Activated CD4-positive, alpha-beta T cell treated with anti-CD3 and anti-CD28 coated beads, Interleukin-2, amount 50 U/mL, for 16 hours (primary cell): ENCODE results near the gene ETFA.

Experiments
- DNase-seq: peaks from one replicate; pipeline ENCODE4 v3.0.0-alpha.2; 2020

The ETFA gene

DNA sequence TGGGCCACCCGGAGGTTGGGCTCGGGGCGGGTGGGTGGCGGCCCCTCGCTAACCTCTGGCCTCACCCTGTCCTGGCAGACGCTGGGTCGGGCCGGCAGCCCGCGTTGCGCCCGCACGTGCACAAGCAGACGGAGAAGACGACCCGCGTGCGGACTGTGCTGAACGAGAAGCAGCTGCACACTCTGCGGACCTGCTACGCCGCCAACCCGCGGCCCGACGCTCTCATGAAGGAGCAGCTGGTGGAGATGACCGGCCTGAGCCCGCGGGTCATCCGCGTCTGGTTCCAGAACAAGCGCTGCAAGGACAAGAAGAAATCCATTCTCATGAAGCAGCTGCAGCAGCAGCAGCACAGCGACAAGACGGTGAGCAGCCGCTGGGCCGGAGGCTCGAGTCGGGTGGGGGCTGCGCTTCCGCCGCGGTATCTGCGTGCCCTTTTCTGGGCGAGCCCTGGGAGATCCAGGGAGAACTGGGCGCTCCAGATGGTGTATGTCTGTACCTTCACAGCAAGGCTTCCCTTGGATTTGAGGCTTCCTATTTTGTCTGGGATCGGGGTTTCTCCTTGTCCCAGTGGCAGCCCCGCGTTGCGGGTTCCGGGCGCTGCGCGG, 29.0 kb upstream of the ETFA start:
- no peak for DNase-seq

GRCh38 chr15:76339305-76340197, 28.3 kb upstream of the ETFA start:
- DNase-seq: no peak

DNA sequence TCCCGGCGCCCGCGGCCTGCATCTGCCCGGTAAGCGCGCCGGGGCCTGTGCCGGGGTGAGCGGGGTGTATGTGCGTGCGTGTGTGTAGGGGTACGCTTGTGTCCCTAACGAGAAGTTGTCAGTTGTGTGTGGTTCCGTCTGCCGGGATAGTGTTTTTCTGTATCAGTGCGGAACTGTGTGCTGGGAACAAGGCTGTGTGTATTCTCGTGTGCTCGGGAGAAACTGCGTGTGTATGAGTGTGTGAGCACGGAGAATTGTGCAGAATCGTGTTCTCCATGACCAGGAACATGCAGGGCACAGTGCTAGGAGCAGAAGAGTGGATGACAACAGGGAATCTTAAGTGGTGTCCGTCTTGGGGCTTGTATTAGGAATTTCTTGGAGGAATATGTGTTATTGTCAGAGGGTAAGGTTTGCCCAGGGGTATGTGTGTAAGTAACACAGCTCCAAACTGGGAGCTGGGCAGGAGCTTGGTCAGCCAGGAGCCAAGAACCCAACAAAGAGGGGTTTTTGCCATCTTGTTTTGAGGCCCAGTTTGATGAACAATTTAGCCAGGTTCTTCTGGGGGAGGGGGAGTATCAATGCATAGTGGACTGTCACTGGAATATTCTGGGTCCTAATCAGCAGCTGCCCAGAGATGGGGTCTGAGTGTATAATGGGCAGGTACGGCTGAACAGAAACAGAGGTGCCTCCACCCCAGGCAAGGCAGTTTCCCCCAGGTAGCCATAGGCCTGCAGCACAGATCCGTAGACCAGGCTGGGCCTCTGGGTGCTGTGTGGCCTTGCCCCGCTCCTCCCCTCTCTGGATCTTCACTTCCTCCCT, 27.4 kb upstream of the ETFA start:
- no peak for DNase-seq

DNA sequence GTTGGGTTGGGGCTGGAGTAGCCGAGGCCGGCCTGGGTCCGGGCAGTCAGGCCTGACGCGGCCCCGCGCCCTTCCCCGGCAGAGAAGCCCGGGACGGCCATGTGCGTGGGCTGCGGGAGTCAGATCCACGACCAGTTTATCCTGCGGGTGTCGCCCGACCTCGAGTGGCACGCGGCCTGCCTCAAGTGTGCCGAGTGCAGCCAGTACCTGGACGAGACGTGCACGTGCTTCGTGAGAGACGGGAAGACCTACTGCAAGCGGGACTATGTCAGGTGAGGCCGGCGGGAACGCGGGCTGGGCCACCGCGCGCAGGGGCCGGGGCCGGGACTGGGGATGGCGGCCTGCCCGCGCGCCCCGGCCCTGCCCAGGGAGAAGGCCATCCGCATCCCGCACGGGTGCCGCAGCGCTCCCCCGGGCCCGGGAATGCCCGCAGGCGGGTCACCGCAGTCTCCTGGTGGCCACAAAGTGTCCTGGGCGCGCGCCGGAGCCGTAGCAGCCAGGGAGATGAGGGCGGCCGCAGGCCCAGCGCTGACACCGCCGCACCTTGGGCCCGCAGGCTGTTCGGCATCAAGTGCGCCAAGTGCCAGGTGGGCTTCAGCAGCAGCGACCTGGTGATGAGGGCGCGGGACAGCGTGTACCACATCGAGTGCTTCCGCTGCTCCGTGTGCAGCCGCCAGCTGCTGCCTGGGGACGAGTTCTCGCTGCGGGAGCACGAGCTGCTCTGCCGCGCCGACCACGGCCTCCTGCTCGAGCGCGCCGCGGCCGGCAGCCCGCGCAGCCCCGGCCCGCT, 26.6 kb upstream of the ETFA start:
- no peak for DNase-seq

DNA sequence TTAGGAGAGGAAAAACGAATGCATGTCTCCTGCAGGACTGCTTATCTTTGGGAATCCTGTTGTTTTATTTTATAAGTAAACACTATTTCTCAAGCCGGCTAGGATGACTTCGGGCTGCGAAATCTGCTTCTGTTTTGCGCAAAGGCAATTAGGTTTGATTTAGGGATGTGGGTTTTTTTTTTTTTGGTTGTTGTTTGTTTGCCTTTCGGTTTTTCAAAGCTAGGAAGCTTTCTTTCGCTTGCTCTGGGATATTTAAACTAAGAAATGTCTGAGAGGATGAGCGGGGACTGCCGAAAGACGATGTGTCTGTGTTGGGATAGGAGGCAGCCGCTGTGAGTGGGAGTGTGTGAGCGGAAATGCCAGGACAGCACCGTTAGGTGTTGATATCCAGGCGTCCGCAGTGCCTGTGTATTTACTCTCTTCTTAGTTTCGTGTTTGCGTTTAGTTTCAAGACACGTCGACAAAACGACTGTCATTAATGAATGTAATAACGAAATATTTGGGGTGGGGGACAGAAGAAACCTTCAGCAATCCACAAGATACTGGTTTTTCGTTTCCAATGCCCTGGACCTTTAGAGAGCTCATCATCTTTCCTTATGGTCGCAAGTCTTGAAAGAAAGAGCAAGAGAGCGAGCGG, 25.9 kb upstream of the ETFA start:
- peak; percentile 33 for DNase-seq

DNA sequence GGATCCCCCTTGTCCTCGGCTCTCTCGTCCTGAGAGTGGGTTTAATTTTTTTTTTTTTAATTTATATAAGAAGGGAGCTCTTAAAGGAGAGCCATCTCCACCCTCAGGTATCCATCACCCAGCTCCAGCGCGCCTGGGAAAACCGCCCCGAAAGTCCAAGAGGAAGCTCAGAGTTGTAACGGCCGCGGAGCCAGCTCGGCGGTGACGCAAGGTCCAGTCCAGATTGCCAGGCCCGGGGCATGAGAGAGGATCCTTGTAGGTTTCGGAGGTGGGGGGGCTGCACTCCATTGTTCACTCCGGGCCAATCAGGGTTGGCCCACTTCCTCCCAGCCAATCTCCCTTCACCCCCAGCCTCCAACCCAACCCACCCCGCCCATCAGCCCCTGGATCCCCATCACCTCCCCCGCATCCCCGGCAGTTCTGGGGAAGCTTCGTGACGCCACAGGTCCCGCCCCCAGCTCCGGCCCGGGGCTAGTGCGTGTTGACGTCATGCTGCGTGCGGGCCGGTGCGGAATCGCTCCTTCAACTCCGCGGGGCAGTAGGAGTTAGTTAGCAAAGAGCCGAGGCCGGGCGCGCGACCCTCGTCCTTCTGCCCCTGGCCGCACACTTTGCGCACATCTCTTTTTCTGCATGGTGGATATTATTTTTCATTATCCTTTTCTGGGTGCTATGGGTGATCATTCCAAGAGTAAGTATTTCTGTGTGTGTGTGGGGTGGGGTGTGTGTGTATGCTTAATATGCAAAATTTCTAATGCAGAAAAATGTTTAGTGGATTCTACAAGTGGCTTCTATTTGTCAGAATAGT, 25.2 kb upstream of the ETFA start, which contains the start of gene ISL2:
ISL2 (plus strand) TSS at position 520 of the 805 bp plus-strand sequence; CDS start at position 631, 111 bp downstream.
- peak; percentile 91 for DNase-seq

GRCh38 chr15:76335307-76336253, 24.3 kb upstream of the ETFA start:
- DNase-seq: no peak

- DNase-seq: no peak
Measured at GRCh38 chr15:76334438-76335306, 23.4 kb upstream of the ETFA start.

DNA sequence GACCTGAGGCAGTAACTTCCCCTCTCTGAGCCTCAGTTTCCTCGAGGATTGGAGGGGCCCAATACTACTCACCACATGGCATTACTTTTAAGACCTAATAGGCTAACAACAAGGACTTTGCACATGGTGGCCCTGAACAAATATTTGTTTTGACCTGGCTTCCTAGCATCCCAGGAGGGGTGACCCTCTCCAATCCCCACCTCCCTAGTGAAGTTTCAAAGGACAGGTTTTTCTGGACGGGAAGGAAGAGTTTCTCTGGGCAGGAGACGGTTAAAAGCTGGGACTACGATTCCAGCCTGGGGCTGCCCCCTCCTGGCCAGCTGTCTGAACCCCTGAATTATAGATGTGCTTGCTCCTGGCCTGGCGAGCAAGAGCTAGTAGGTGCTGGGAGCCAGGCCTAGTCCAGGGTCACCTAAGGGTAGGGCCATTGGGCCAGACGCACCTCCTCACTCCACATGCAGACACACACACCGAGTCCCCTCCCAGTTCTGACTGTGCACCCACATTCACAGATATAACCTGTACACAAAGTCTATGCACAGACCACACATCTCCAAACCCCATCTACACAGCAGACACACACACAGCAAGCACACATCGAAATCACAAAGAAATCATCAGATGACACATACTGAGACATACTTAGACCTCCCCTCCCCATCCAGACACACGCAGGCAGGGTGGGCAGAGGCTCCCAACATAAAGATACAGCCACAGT, 22.6 kb upstream of the ETFA start:
- no peak for DNase-seq

DNA sequence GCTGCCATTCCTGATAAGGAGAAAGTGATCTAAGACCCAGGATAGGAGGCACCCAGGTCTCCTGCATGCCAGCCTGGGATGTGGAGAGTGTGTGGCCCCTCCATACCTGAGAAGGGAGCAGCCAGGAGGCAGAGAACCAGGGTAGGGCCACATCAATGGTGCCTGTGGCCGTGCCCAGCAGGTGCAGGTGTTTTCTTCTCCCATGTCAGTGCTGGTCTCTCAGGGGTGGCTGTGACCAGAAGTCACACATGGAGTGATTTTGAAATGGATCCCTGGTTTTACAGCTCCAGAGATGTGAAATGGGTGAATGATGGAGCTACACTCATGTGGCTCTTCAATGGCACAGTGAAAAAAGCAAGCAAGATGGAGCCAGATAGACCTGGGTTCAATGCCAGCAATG, 22.0 kb upstream of the ETFA start:
- DNase-seq: no peak

GRCh38 chr15:76332796-76333195, 21.5 kb upstream of the ETFA start:
- no peak for DNase-seq

DNA sequence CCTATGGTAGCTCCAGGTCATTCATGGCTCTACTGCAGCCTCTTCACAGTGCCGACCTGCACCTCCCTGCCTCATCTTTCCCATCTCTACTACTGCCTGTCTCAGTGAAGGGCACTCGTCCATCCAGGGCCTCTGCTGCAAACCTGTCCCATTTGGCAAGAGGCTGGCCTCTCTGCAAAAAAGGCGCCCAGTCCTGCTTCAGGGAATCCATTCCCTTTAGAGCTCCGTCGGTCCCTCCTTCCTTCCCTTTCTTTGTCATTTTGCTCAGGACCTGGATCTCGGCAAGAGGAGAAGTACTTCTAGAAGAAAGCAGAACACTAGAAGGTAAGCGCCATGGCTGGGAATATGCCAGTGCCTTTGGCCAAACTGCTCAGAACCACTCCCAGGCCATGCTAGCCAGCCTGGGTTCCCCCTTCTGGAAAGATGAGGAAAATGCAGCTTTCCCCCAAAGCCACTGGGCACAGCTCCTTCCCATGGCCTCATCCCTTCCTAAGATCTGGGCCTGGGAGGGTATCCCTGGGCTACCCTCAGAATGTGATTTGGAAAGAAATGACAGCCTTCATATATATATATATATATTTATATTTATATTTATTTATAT, 18.9 kb upstream of the ETFA start:
- DNase-seq: no peak

GRCh38 chr15:76328958-76329357, 17.7 kb upstream of the ETFA start:
- no peak for DNase-seq

DNA sequence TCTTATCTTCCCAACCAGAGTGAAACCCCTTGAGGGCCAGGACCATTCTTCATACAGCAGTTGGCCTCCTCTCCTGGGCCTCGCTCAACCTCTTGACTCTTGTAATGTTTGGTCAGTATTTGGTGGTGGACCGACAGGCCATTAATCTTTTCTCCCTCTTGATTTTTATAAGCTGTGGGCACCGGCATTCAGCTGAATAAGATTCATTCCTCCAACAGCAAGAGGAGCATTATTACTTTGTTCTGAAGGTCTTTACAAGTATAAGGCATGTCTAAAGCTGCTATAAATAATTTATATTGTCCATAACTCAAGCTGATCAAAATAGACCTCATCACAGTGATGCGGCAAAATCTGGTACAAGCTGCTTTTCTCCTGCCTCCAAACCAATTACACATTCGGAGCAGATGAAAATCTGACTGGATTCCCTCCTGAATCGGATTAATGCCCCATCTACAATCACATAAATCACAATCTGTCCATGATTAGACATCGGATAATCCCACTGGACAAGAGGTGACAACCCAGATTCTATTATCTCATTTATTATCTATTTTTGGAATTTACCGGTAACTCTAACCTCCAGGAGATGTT, 16.9 kb upstream of the ETFA start:
- DNase-seq: no peak

GRCh38 chr15:76327191-76328105, 16.2 kb upstream of the ETFA start:
- DNase-seq: no peak

GRCh38 chr15:76325704-76326103, 14.4 kb upstream of the ETFA start:
- DNase-seq: no peak
